Chondrocyte (in vitro differentiated cells): ENCODE measurements around the gene LRCH1. TPM values are rescaled to one million over a fixed set of nuclear protein-coding genes. Genes with fewer than 3 reads are reported as not detected.

ENCODE experiments used
- DNase-seq: peaks from one replicate; pipeline ENCODE4 v3.0.0; 2021; ENCODE audit warnings: mixed read lengths, low spot score
- H3K27ac Mint-ChIP-seq: one replicate; pipeline ENCODE4 v1.8.0; 2021; ENCODE audit warnings: mild to moderate bottlenecking, moderate library complexity, mixed read lengths; ENCODE audit not compliant: unreplicated experiment
- H3K27me3 Mint-ChIP-seq: 2 replicates; pipeline ENCODE4 v1.8.0; 2021; ENCODE audit warnings: low read depth, mixed read lengths
- H3K36me3 Mint-ChIP-seq: 2 replicates; pipeline ENCODE4 v1.8.0; 2021; ENCODE audit warnings: low read depth, mixed read lengths
- H3K4me1 Mint-ChIP-seq: 2 replicates; pipeline ENCODE4 v1.8.0; 2021; ENCODE audit warnings: low read depth, mild to moderate bottlenecking, mixed read lengths
- H3K4me3 Mint-ChIP-seq: one replicate; pipeline ENCODE4 v1.8.0; 2021; ENCODE audit warnings: mild to moderate bottlenecking, moderate library complexity, mixed read lengths; ENCODE audit not compliant: unreplicated experiment
- H3K9me3 Mint-ChIP-seq: 2 replicates; pipeline ENCODE4 v1.8.0; 2021; ENCODE audit warnings: low read depth, mixed read lengths
- CTCF ChIP-seq: fragments of 200-600 bp; sonication (generic); IDR thresholded peaks from 2 replicates; pipeline ENCODE4 v1.5.0; 2021; ENCODE audit warnings: antibody characterized with exemption, mild to moderate bottlenecking, moderate library complexity
- total RNA-seq: library from RNA; stranded (reverse); gene quantifications from 3 replicates; pipeline ENCODE4 v1.2.1, GENCODE V29; 2021

The LRCH1 gene
- total RNA-seq, 1 donor from 2014 or later = 14.4 TPM

- no peaks in the 10 kb centered on the region for H3K27me3 Mint-ChIP-seq
- no peak for TF ChIP-seq CTCF
Observed at GRCh38 chr13:46659413-46660065, 106.6 kb downstream of the LRCH1 start.

GRCh38 chr13:46660416-46660815, 107.4 kb downstream of the LRCH1 start:
- H3K36me3 Mint-ChIP-seq = no peaks in the 10 kb centered on the region
- TF ChIP-seq CTCF = no peak
- no peak for DNase-seq
- H3K4me1 Mint-ChIP-seq = peaks cover 29% of the 10 kb centered on the region
- no peak overlapping the region for H3K4me3 Mint-ChIP-seq
- no peaks in the 10 kb centered on the region for H3K27me3 Mint-ChIP-seq
- no peaks in the 10 kb centered on the region for H3K9me3 Mint-ChIP-seq
- no peak overlapping the region for H3K27ac Mint-ChIP-seq

More at GRCh38 chr13:46659413-46660065, 106.6 kb downstream of the LRCH1 start:
- no peaks in the 10 kb centered on the region for H3K36me3 Mint-ChIP-seq
- H3K9me3 Mint-ChIP-seq = no peaks in the 10 kb centered on the region
- DNase-seq = no peak
- H3K27ac Mint-ChIP-seq = no peak overlapping the region
- no peak overlapping the region for H3K4me3 Mint-ChIP-seq
- H3K4me1 Mint-ChIP-seq = peaks cover 30% of the 10 kb centered on the region

GRCh38 chr13:46660857-46661256, 107.9 kb downstream of the LRCH1 start:
- no peaks in the 10 kb centered on the region for H3K36me3 Mint-ChIP-seq
- H3K4me1 Mint-ChIP-seq = peaks cover 29% of the 10 kb centered on the region
- H3K9me3 Mint-ChIP-seq = no peaks in the 10 kb centered on the region
- H3K4me3 Mint-ChIP-seq = no peak overlapping the region
- no peak overlapping the region for H3K27ac Mint-ChIP-seq
- no peaks in the 10 kb centered on the region for H3K27me3 Mint-ChIP-seq
- no peak for DNase-seq
- TF ChIP-seq CTCF = no peak

- DNase-seq = no peak
- Mint-ChIP-seq H3K4me1 (peaks cover 34% of the 10 kb centered on the region), H3K27ac (no peak overlapping the region), H3K27me3 (no peaks in the 10 kb centered on the region), H3K9me3 (no peaks in the 10 kb centered on the region), H3K4me3 (no peak overlapping the region), H3K36me3 (no peaks in the 10 kb centered on the region)
- TF ChIP-seq CTCF = no peak
Observed at GRCh38 chr13:46662690-46663089, 109.7 kb downstream of the LRCH1 start.

- Mint-ChIP-seq H3K27me3 (no peaks in the 10 kb centered on the region), H3K36me3 (no peaks in the 10 kb centered on the region), H3K27ac (no peak overlapping the region), H3K9me3 (no peaks in the 10 kb centered on the region), H3K4me3 (no peak overlapping the region), H3K4me1 (peaks cover 39% of the 10 kb centered on the region)
- DNase-seq = no peak
- TF ChIP-seq CTCF = no peak
Observed at GRCh38 chr13:46663206-46664037, 110.5 kb downstream of the LRCH1 start.
